ENCODE results near the gene OSTC.

The OSTC gene
- 28.7 to 64.0 reads per million in 2 donors for total RNA-seq

GRCh38 chr4:108650212-108651013, at the start of gene OSTC:
Gene OSTC, plus strand, starts transcription at chr4:108650599. Its CDS starts 57 bp downstream, at chr4:108650656.
- DNase-seq: peak; percentile 90

DNA sequence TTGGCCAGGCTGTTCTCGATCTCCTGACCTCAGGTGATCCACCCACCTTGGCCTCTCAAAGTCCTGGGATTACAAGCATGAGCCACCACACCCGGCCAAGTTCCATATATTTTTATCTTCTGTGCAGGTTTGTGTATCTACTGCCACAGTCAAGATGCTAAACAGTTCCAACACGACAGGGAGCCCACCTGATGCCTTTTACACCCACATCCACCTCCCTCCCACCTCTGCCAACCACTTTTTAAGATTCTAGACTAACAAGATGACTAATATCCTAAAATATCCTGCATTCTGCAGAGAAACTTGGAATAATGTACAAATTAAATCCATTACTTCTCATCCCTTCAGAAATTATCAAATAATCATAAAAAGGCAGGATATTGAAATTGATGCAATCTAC, 49.3 kb upstream of the OSTC start:
- DNase-seq: no peak

DNA sequence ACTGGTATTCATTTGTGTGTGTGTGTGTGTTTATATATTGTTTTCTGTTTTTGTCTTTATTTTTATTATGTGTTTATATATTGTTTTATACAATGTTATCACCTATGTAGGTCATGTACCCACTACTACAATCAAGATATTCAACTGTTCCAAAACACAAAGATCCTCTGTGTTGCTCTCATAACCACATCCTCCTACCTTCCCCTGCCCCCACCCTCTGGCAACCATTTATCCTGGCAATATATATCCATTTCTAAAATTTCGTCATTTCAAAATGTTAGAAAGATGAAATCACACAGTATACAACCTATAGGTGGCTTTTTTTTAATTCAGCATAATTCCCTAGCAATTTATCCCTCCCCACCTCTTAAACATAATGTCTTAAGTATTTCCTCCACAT, 48.9 kb upstream of the OSTC start:
- no peak for DNase-seq

GRCh38 chr4:108602163-108602562, 48.2 kb upstream of the OSTC start:
- no peak for DNase-seq

GRCh38 chr4:108607079-108607815, 43.2 kb upstream of the OSTC start:
- no peak for DNase-seq

- no peak for DNase-seq
Observed at GRCh38 chr4:108611365-108611764, 39.0 kb upstream of the OSTC start.

GRCh38 chr4:108612365-108612764, 38.0 kb upstream of the OSTC start:
- DNase-seq: no peak

GRCh38 chr4:108619372-108620100, 30.9 kb upstream of the OSTC start:
- DNase-seq: peak; percentile 8

DNA sequence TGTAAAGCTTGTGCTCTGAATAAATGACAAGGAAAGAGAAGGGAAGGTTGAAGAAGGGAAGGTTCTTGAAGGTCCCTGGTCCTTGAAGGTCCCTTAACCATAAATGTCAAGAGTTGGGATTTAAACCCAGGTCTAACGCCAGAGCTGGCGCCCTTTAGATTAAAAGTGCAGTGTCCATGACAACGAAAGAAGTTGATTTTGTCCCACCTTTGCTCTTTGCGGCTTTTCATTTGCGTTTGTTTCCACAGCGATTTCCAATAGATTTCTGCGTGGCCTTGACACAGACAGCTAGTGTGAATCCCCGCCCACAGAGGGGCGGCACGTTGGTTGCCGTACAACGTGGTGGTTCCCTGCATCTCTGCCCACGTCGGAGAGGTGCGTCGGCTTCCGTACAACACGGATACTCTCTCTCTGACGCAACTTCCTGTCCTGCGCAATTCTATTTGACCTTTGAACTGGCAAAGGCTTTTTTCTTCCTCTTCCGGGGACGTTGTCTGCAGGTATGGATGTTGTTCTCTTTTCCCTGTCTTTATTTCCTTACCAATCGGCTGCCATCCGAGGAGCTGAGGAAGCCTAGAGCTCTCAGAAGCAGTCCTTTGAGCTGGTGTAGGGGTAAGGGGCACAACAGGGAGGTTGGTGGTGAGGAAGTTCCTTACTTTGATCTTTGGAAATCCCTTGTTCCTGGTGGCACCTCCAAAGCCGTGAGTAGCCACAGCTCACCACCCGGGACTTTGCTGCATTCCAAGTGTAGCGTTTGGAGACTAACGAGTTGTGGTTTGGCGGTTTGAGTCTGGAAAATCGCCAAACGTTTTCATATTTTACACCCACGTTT, 30.1 kb upstream of the OSTC start, which contains the start of gene RPL34:
Gene RPL34, plus strand, starts transcription at position 476 of the 832 bp plus-strand sequence. CDS start 1,384 bp downstream, outside the sequence.
- peak; percentile 95 for DNase-seq

DNA sequence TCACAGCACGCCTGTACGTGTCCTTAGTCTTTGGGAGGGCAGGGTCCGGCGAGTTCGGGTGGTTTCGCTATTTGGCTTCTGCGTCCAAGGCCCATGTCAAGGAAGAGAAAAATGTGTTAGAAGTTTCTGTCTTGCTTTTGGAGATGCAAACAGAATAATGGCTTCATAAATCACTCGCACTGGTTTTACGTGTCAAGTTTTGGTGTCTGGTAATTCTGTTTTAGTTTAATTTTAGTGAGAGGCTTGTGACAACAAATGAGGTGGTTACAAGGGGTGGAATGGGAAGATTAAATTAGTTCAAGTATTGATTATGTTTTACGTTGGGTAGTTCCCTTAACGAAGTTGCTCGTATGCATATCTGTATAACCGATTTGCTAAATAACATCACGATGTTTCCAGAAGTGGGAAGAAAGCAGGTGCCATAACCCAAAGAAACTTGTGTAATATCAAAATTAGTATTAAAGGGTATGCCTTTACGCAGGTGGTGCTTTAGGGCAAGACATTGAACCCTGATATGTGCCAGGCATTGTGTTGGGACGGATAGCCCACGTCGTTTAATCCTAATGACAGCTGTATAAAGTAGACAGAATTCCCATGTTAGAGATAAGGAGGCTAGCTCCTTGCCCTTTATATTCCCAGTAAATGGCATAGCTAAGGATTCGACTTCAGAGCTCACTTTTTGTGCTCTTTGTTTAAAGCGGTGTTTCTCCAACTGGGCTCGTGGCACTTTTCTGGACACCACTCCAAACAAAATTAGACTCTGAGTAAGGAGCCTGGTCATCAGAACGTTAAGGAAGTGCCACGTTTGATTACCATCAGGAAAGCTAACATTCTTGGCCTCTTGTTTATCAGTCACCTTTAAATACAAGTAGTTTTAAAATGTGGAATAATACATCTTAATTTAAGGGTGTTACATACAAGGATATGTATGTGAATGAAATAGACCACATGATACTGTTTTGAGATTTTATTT, 29.2 kb upstream of the OSTC start:
- no peak for DNase-seq

DNA sequence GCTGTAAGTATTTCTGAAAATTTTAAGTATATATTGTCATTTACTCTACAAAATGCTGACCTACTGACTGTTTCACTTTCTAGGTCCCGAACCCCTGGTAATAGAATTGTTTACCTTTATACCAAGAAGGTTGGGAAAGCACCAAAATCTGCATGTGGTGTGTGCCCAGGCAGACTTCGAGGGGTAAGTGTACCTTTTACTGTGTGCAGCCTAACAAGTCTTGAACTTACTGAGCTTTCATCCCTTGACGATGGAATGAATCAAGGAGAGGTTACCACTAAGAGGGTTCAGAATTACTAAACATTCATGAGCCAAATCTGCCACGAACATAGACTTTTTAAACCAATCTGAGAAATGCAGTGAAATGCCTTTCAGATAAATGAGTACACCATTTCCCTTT, 28.4 kb upstream of the OSTC start:
- DNase-seq: no peak

- no peak for DNase-seq
Observed at GRCh38 chr4:108622828-108623227, 27.6 kb upstream of the OSTC start.

DNA sequence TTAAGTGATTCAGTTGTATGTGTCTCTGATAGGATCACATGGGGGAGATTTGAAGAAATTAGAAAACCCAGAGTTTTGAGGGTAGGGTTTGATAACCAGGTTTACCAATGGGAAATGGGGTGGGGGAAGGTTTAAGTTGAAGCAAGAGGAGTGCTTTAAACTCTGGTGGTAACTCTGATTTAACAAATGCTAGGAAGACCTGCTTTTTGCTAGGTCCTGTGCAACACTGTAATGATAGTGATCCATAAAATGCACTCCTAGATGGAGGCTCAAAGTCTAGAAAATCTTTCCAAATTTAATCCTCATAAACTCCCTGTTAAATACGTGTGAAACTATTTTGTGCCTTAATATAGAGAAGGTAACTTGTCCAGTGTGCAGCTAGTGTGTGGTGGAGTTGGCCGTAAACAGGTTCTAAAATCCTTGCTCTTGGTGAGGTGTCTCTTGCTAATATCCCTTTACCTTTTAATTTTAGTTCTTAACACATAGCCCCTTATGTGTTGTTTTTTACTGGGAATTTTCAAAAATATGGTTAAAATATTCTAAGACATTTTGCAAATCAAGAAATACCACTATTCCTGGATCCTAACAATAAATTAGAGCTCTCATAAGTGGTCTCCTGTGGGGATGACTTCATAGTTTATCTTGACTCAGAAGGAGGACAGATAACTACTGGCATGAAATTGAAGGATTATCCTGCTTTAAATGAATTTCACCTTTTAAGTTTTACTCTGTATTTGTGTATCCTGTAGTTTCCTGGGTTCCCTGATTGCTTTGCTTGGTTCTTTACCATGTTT, 25.9 kb upstream of the OSTC start:
- no peak for DNase-seq

GRCh38 chr4:108626056-108626455, 24.3 kb upstream of the OSTC start:
- DNase-seq: no peak

DNA sequence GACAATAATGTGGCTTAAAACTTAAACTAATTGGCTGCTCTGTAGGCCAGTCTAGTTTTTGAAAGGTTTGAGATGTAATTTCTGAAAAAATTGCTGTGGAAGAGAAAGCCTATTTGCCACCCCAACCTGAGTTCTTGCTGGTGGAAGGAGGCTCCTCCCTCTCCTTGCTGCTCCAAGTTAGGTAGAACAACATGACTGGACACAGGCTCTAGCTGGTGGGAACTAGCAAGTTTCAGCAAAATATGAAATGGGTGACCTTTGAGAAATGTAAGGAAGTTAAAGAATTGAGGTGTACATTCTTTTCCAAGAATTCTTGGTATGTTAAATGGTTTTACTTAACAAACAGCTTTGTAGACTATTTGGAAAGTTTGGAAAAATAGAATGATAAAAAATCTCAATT, 22.0 kb upstream of the OSTC start:
- DNase-seq: no peak

DNA sequence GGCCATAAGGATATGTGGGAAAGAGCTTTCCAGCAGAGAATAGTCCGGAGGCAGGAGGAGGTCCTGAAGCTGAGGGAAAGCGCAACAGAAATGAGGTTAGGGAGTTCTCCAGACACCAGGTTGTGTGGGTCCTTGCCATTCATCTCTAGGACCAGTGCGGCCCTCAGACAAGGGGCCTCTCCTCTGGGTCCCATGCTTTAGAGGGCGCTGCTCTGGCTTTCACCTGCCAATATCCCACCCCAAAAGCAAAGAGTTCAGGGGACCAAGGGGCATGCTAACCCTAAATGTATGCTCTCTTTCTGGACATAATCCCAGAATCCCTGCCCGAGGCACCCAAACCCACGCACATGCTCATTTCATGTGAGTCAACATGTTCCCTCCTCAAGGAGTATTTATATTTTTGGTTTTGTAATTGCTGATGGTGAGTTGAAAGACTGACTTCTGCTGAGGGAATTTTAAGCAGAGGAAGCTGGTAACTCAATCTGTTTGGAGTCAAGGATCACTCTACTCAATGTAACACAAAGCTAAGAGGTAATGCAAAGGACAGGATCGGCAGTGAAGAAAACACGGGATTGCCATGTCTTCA, 15.2 kb upstream of the OSTC start:
- no peak for DNase-seq

DNA sequence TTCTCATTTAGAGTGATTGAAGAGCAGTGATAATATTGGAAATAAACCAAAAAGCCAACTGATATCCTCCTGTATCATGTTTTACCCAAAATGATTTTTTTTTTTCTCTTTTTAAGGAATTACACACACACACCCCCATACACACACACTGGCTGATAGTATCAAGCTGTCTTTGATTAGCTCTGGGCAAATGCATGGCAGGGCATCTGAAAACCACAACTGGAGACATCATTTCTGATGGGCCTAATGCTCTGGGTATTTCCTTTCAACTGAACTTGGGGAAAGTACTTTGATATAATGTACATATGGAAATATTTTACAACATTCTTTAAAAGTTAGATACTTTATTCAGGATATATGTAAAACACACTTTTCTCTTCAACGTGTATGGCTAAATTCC, 14.2 kb upstream of the OSTC start:
- DNase-seq: no peak

- DNase-seq: no peak
Observed at GRCh38 chr4:108637856-108638255, 12.5 kb upstream of the OSTC start.

DNA sequence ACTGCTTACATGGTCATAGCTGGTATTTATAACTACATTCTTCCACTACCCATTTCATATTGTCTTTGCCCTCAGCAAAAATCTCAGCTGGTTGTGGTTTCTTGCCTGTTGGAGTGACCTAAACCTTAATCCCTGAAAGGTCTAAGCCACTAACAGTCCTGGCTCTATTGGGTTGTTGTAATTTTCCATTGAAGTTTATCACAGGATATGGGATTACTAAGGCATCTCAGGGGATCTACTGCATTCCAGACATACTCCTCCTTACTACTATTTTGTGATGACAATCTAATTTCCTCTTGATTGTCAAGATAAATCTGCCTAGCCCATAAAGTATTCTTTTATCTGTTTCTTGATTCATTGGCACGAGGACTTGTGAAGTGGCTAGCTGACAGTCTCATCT, 6.2 kb upstream of the OSTC start:
- no peak for DNase-seq

DNA sequence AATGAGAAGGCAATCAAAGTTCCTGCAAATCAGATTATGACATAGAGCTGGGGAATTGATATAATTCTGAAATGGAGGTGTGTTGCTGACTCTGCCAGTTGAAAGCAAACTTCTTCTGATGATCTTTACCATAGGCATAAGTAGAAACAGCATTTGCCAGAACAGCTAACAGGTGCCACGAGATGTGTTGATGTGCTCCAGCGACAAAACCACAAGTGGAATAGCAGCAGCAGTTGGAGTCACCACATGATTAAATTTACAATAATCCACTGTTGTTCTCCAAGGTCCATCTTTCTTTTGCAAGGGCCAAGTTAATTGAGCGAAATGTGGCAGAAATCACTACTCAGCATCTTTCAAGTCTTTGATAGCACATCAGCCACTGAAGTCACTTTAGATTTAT, 3.7 kb upstream of the OSTC start:
- no peak for DNase-seq
